Measurements from ENCODE around the gene PPRC1.

DNA sequence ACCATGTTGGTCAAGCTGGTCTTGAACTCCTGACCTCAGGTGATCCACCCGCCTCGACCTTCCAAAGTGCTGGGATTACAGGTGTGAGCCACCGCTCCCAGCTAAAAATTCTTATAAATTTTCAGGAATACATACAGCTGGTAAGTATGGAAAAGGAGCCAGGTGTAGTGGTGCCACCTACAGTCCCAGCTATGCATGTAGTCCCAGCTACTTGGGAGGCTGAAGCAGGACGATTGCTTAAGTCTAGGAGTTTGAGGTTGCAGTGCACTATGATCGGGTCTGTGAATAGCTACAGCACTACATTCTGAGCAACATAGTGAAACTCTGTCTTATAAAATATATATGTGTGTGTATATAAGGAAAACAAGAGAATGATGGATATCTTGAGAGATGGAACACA, 31.7 kb upstream of the PPRC1 start:
- TF ChIP-seq, protein P1, sequence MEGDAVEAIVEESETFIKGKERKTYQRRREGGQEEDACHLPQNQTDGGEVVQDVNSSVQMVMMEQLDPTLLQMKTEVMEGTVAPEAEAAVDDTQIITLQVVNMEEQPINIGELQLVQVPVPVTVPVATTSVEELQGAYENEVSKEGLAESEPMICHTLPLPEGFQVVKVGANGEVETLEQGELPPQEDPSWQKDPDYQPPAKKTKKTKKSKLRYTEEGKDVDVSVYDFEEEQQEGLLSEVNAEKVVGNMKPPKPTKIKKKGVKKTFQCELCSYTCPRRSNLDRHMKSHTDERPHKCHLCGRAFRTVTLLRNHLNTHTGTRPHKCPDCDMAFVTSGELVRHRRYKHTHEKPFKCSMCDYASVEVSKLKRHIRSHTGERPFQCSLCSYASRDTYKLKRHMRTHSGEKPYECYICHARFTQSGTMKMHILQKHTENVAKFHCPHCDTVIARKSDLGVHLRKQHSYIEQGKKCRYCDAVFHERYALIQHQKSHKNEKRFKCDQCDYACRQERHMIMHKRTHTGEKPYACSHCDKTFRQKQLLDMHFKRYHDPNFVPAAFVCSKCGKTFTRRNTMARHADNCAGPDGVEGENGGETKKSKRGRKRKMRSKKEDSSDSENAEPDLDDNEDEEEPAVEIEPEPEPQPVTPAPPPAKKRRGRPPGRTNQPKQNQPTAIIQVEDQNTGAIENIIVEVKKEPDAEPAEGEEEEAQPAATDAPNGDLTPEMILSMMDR (IDR thresholded peaks at IDR 0.05), result no peak
- no peak for TF ChIP-seq POLR2A (IDR thresholded peaks at IDR 0.05)
